Stimulated activated CD4-positive, alpha-beta T cell treated with anti-CD3 and anti-CD28 coated beads, Interleukin-12 subunit alpha, Interleukin-12 subunit beta, amount 100 ng/mL, for 4 hours (primary cell): ENCODE results near the gene CHST11.
"Not testable (repeated sequence)": the region's sequence is repeated elsewhere in the genome, so short reads cannot be mapped to it uniquely, and the experiment has no call there.

Experiments
- DNase-seq: peaks from one replicate; pipeline ENCODE4 v3.0.0-alpha.2; 2020

CHST11 gene

GRCh38 chr12:104729091-104729490 lies 272.3 kb downstream of the CHST11 start:
- no peak for DNase-seq

GRCh38 chr12:104729610-104730446 lies 273.1 kb downstream of the CHST11 start:
- no peak for DNase-seq

- DNase-seq = no peak
These were observed 274.0 kb downstream of the CHST11 start for GRCh38 chr12:104730763-104731162.

GRCh38 chr12:104733717-104734175 lies 277.0 kb downstream of the CHST11 start:
- DNase-seq = no peak

- DNase-seq = no peak
These were observed 277.9 kb downstream of the CHST11 start for GRCh38 chr12:104734541-104735095.

- no peak for DNase-seq
These were observed 279.1 kb downstream of the CHST11 start for GRCh38 chr12:104735801-104736200.

- no peak for DNase-seq
These were observed 279.6 kb downstream of the CHST11 start for GRCh38 chr12:104736307-104736706.

GRCh38 chr12:104737113-104737512 lies 280.4 kb downstream of the CHST11 start:
- DNase-seq = no peak

GRCh38 chr12:104737791-104738301 lies 281.1 kb downstream of the CHST11 start:
- no peak for DNase-seq

- no peak for DNase-seq
These were observed 281.6 kb downstream of the CHST11 start for GRCh38 chr12:104738331-104738730.

GRCh38 chr12:104738776-104739642 lies 282.3 kb downstream of the CHST11 start:
- DNase-seq = no peak

- no peak for DNase-seq
These were observed 283.9 kb downstream of the CHST11 start for GRCh38 chr12:104740668-104741067.

- no peak for DNase-seq
These were observed 284.3 kb downstream of the CHST11 start for GRCh38 chr12:104741077-104741476.

- no peak for DNase-seq
These were observed 285.0 kb downstream of the CHST11 start for GRCh38 chr12:104741497-104742367.

GRCh38 chr12:104742551-104743201 lies 285.9 kb downstream of the CHST11 start:
- DNase-seq = no peak

- no peak for DNase-seq
These were observed 286.4 kb downstream of the CHST11 start for GRCh38 chr12:104743202-104743580.

- not testable (repeated sequence) for DNase-seq
These were observed 287.2 kb downstream of the CHST11 start for GRCh38 chr12:104743753-104744548.

- no peak for DNase-seq
These were observed 289.8 kb downstream of the CHST11 start for GRCh38 chr12:104746467-104747088.

GRCh38 chr12:104747330-104747729 lies 290.6 kb downstream of the CHST11 start:
- no peak for DNase-seq

GRCh38 chr12:104747955-104748354 lies 291.2 kb downstream of the CHST11 start:
- no peak for DNase-seq
